Heart left ventricle (tissue), 16 donors: Measurements from ENCODE around the gene KCNH1. TPM values are rescaled to one million over a fixed set of nuclear protein-coding genes. Genes with fewer than 3 reads are reported as not detected.

Experiments used
- ATAC-seq, 4 donors: fragments of 200-7000 bp; cut with Tn5 transposase; one replicate each; pipeline ENCODE4 v1.9.1; 2020 to 2022; ENCODE audit warnings: moderate library complexity in 4 of 4, mild to moderate bottlenecking in 3 of 4, moderate number of reproducible peaks in 1 of 4
- DNase-seq, 5 donors: peaks; one replicate each; pipeline ENCODE4 v3.0.0-alpha.2; 2020
- H3K27ac ChIP-seq, 12 donors: fragments of 200-600 bp; sonication (generic) in 4 of 12; one replicate each; pipeline versions ENCODE4 v1.5.0 to v1.8.0; 2016 to 2022; ENCODE audit warnings: mild to moderate bottlenecking in 2 of 12
- H3K27me3 ChIP-seq, 9 donors: fragments of 200-600 bp; sonication (generic) in 2 of 9; one replicate each; pipeline versions ENCODE4 v1.5.1 to v1.8.0; 2016 to 2022; ENCODE audit warnings: mild to moderate bottlenecking in 3 of 9
- H3K36me3 ChIP-seq, 9 donors: fragments of 200-600 bp; sonication (generic) in 2 of 9; one replicate each; pipeline versions ENCODE4 v1.5.0 to v1.8.0; 2018 to 2022; ENCODE audit warnings: mild to moderate bottlenecking in 2 of 9
- H3K4me1 ChIP-seq, 12 donors: fragments of 200-600 bp; sonication (generic) in 4 of 12; one replicate each; pipeline versions ENCODE4 v1.5.0 to v1.8.0; 2016 to 2022; ENCODE audit warnings: mild to moderate bottlenecking in 3 of 12
- H3K4me3 ChIP-seq, 12 donors: fragments of 200-600 bp; sonication (generic) in 4 of 12; one replicate each; pipeline versions ENCODE4 v1.5.0 to v1.8.0; 2017 to 2022; ENCODE audit warnings: mild to moderate bottlenecking in 9 of 12, moderate library complexity in 4 of 12
- H3K9me3 ChIP-seq, 12 donors: fragments of 200-600 bp; sonication (generic) in 4 of 12; one replicate each; pipeline versions ENCODE4 v1.5.0 to v1.8.0; 2016 to 2022; ENCODE audit warnings: mild to moderate bottlenecking in 1 of 12
- CTCF ChIP-seq, 12 donors: fragments of 200-600 bp; sonication (generic) in 4 of 12; IDR thresholded peaks; one replicate each; pipeline versions ENCODE4 v1.5.0 to v1.8.0; 2018 to 2022; ENCODE audit warnings: antibody characterized with exemption in 12 of 12, mild to moderate bottlenecking in 5 of 12
- POLR2A ChIP-seq, 2 donors: fragments of 450-650 bp; IDR thresholded peaks; one replicate each; pipeline ENCODE4 v1.6.1; 2017; ENCODE audit warnings: antibody characterized with exemption in 2 of 2, mild to moderate bottlenecking in 2 of 2, moderate library complexity in 2 of 2
- WGBS, 4 donors: extraction: QIAGEN DNeasy Blood & Tissue Kit in 2 of 4; methylation state at CpG; one replicate each; pipeline versions ENCODE4 v1.1.5 to v1.1.7; 2013 to 2018; 5-methylcytosine and 5-hydroxymethylcytosine counted together
- intact Hi-C, 10 donors: fragments of 100-400 bp; cut with DNase I; formaldehyde crosslinking; loops; one replicate each; pipeline versions ENCODE4 v1.11.1 to v1.14.2; 2022
- polyA plus RNA-seq, 2 donors: library from polyadenylated mRNA; stranded (reverse); fragments of 200-250 nt; gene quantifications; one replicate each; pipeline ENCODE4 v1.2.3, GENCODE V29; 2013
- total RNA-seq, 9 donors: library from RNA; depleted of rRNA in 2 of 9; stranded (reverse); fragments of >200 nt in 2 of 9; fragmentation: NEBNext Ultra II Directional in 3 of 9; extraction: Animal tissue kit (Norgen Biotek cat#: 25700) in 3 of 9; gene quantifications; one replicate each; pipeline versions ENCODE4 v1.1.0 to v1.2.4, GENCODE V29; 2016 to 2023
- donor health status: ischemic (EF 13 %, LVEDD 7.1; RV severe dilation, severe dysfunction).
- donor health status: healthy with polysubstance abuse.
- donor health status: DM: no; HTN: yes; CAD: no.
- donor health status: DM: no; HTN: no; CAD: no.
- donor health status: ischemic (EF 25% LVEDD 6.9; RV normal size, moderate dysfunction).
- donor health status: ischemic (EF 25% LVEDD 5.7; RV mildly dilated, moderate dysfunction).
- donor health status: healthy.
- donor health status: DM: yes; HTN: yes; CAD: no.
- donor health status: ischemic (EF 35%, LVEDD 5.7; RV mildly dilated, moderate dysfunction).
- donor health status: nonischemic (EF 11% LVEDD 7.7; RV severe dilation, severe dysfunction).
- donor health status: DM: yes; HTN: yes; CAD: no.
- donor health status: PGD.
- donor health status: ischemic (EF 29% LVEDD 5.4; RV normal size, mild dysfunction).
- donor health status: nonischemic (EF 23%, LVEDD 6.1; RV moderate dilation, normal function).

KCNH1 gene
- total and polyA plus RNA-seq, 11 donors: 0.03 TPM; not detected in 10

GRCh38 chr1:211111351-211111750 lies 22.6 kb downstream of the KCNH1 start:
- no peak overlapping the region for H3K4me3 ChIP-seq
- no peaks in the 10 kb centered on the region for H3K36me3 ChIP-seq
- no peaks in the 10 kb centered on the region for H3K4me1 ChIP-seq
- peaks cover 0 to 9% (median 0%) of the 10 kb centered on the region in 9 donors for H3K27me3 ChIP-seq
- H3K27ac ChIP-seq: no peak overlapping the region
- TF ChIP-seq CTCF (IDR thresholded peaks at IDR 0.05) (no peak), POLR2A (IDR thresholded peaks at IDR 0.05) (no peak)
- no peak for ATAC-seq
- no peak for DNase-seq
- peaks cover 0 to 10% (median 0%) of the 10 kb centered on the region in 12 donors for H3K9me3 ChIP-seq
- intact Hi-C loops: no loop called here
- WGBS, 4 donors: 85 to 93% (median 88%) methylated on average over 18 to 22 of the region's 22 CpGs

GRCh38 chr1:211101481-211101880 lies 32.5 kb downstream of the KCNH1 start:
- WGBS, 4 donors: 48 to 68% (median 63%) methylated on average over 2 of the region's 2 CpGs
- ATAC-seq (no peak), DNase-seq (no peak)
- no peak overlapping the region for H3K4me3 ChIP-seq
- H3K27me3 ChIP-seq: peaks cover 0 to 6% (median 0%) of the 10 kb centered on the region in 9 donors
- no peaks in the 10 kb centered on the region for H3K36me3 ChIP-seq
- no peaks in the 10 kb centered on the region for H3K4me1 ChIP-seq
- intact Hi-C loops: no loop called here
- TF ChIP-seq CTCF (IDR thresholded peaks at IDR 0.05): no peak
- no peak for TF ChIP-seq POLR2A (IDR thresholded peaks at IDR 0.05)
- no peaks in the 10 kb centered on the region for H3K9me3 ChIP-seq
- H3K27ac ChIP-seq: no peak overlapping the region

GRCh38 chr1:211099393-211099792 lies 34.6 kb downstream of the KCNH1 start:
- Histone ChIP-seq H3K9me3 (no peaks in the 10 kb centered on the region), H3K27ac (no peak overlapping the region), H3K36me3 (no peaks in the 10 kb centered on the region), H3K27me3 (peaks cover 0 to 6% (median 0%) of the 10 kb centered on the region in 9 donors), H3K4me1 (no peaks in the 10 kb centered on the region), H3K4me3 (no peak overlapping the region)
- 57 to 71% (median 68%) methylated on average over 5 of the region's 5 CpGs for WGBS, 4 donors
- intact Hi-C loops: no loop called here
- DNase-seq (no peak), ATAC-seq (no peak)
- TF ChIP-seq POLR2A (IDR thresholded peaks at IDR 0.05) (no peak), CTCF (IDR thresholded peaks at IDR 0.05) (no peak)

GRCh38 chr1:211095381-211095780 lies 38.6 kb downstream of the KCNH1 start:
- no peak for TF ChIP-seq CTCF (IDR thresholded peaks at IDR 0.05)
- TF ChIP-seq POLR2A (IDR thresholded peaks at IDR 0.05): no peak
- no peak overlapping the region for H3K27ac ChIP-seq
- H3K4me3 ChIP-seq: no peak overlapping the region
- ATAC-seq (no peak), DNase-seq (no peak)
- H3K27me3 ChIP-seq: peaks cover 0 to 6% (median 0%) of the 10 kb centered on the region in 9 donors
- H3K4me1 ChIP-seq: no peaks in the 10 kb centered on the region
- H3K9me3 ChIP-seq: no peaks in the 10 kb centered on the region
- intact Hi-C loops: no loop called here
- no peaks in the 10 kb centered on the region for H3K36me3 ChIP-seq
- WGBS, 4 donors: 32 to 74% (median 56%) methylated on average over 2 of the region's 2 CpGs
